CD4-positive, alpha-beta T cell (primary cell): ENCODE measurements around the gene FAAP20. TPM values are rescaled to one million over a fixed set of nuclear protein-coding genes. Genes with fewer than 3 reads are reported as not detected.
A peak's percentile ranks its signal among the peaks of the same experiment; 100 is the strongest.

Source experiments
- ATAC-seq: fragments of 200-7000 bp; cut with Tn5 transposase; one replicate; pipeline ENCODE4 v1.10.0; 2022; ENCODE audit warnings: mild to moderate bottlenecking; ENCODE audit not compliant: poor library complexity
- CTCF ChIA-PET: fragments of 350-600 bp; sonication (Branson Sonifier 250); formaldehyde crosslinking; loops from one replicate; lab custom pipeline; 2021; ENCODE audit warnings: antibody characterized with exemption, inconsistent platforms; lab: Charles Lee
- POLR2A ChIA-PET: fragments of 350-600 bp; sonication (Branson Sonifier 250); formaldehyde crosslinking; loops from one replicate; lab custom pipeline; 2021; ENCODE audit warnings: antibody characterized with exemption, inconsistent platforms; lab: Charles Lee
- DNase-seq, 14 experiments: peaks; one replicate each; pipeline ENCODE4 v3.0.0-alpha.2; 2013 to 2020; ENCODE audit warnings: mixed read lengths in 2 of 14
- H3K27ac ChIP-seq, 2 donors: one replicate each; pipeline versions ENCODE4 v1.5.1 to v1.7.0; 2013; ENCODE audit warnings: low read length in 2 of 2, low read depth in 1 of 2, mild to moderate bottlenecking in 1 of 2
- H3K27me3 ChIP-seq, 2 experiments: 1 replicate in 1 of 2; 2 replicates in 1 of 2; pipeline versions ENCODE4 v1.6.1 to v1.7.0; 2013; ENCODE audit warnings: low read length in 2 of 2, control low read depth in 1 of 2, mild to moderate bottlenecking in 1 of 2, moderate library complexity in 1 of 2; ENCODE audit not compliant: insufficient read depth in 2 of 2, control insufficient read depth in 1 of 2
- H3K36me3 ChIP-seq: one replicate; pipeline ENCODE4 v1.6.1; 2013; ENCODE audit warnings: low read length, control low read depth; ENCODE audit not compliant: insufficient read depth
- H3K4me1 ChIP-seq: one replicate; pipeline ENCODE4 v1.6.1; 2013; ENCODE audit warnings: low read length, control low read depth; ENCODE audit not compliant: insufficient read depth
- H3K4me3 ChIP-seq: one replicate; pipeline ENCODE4 v1.5.1; 2013; ENCODE audit warnings: mild to moderate bottlenecking, low read length, moderate library complexity
- H3K9me3 ChIP-seq, 2 experiments: 1 replicate in 1 of 2; 2 replicates in 1 of 2; pipeline versions ENCODE4 v1.6.1 to v1.7.0; 2013; ENCODE audit warnings: low read length in 2 of 2, mild to moderate bottlenecking in 2 of 2, control low read depth in 1 of 2, moderate library complexity in 1 of 2; ENCODE audit not compliant: control insufficient read depth in 1 of 2, insufficient read depth in 1 of 2
- H3K27ac Mint-ChIP-seq: one replicate; pipeline ENCODE4 v1.8.0; 2020; ENCODE audit warnings: mixed read lengths
- H3K27me3 Mint-ChIP-seq: one replicate; pipeline ENCODE4 v1.8.0; 2021; ENCODE audit warnings: mixed read lengths
- H3K36me3 Mint-ChIP-seq: one replicate; pipeline ENCODE4 v1.8.0; 2021; ENCODE audit warnings: low read depth, mixed read lengths
- H3K4me1 Mint-ChIP-seq: one replicate; pipeline ENCODE4 v1.8.0; 2021; ENCODE audit warnings: low read depth, mixed read lengths
- H3K4me3 Mint-ChIP-seq: one replicate; pipeline ENCODE4 v1.8.0; 2020; ENCODE audit warnings: mild to moderate bottlenecking, mixed read lengths
- H3K9me3 Mint-ChIP-seq: one replicate; pipeline ENCODE4 v1.8.0; 2020; ENCODE audit warnings: mixed read lengths
- CTCF ChIP-seq: fragments of 200-600 bp; IDR thresholded peaks from one replicate; pipeline ENCODE4 v1.8.0; 2022; ENCODE audit warnings: antibody characterized with exemption, mild to moderate bottlenecking
- intact Hi-C, 2 experiments: fragments of 100-400 bp; cut with DNase I in 1 of 2; cut with micrococcal nuclease in 1 of 2; formaldehyde crosslinking; loops; one replicate each; pipeline versions ENCODE4 v1.15.1 to v1.9.0; 2023 to 2025; cut with DNase I, micrococcal nuclease
- total RNA-seq, 174 experiments: library from RNA in 2 of 174; stranded (reverse) in 2 of 174; gene quantifications; one replicate each; pipeline ENCODE4 v1.2.3 and lab custom pipeline; 2021 to 2026

The FAAP20 gene
- total RNA-seq, 2 experiments from 2014 or later: 51.7 to 53.1 TPM

DNA sequence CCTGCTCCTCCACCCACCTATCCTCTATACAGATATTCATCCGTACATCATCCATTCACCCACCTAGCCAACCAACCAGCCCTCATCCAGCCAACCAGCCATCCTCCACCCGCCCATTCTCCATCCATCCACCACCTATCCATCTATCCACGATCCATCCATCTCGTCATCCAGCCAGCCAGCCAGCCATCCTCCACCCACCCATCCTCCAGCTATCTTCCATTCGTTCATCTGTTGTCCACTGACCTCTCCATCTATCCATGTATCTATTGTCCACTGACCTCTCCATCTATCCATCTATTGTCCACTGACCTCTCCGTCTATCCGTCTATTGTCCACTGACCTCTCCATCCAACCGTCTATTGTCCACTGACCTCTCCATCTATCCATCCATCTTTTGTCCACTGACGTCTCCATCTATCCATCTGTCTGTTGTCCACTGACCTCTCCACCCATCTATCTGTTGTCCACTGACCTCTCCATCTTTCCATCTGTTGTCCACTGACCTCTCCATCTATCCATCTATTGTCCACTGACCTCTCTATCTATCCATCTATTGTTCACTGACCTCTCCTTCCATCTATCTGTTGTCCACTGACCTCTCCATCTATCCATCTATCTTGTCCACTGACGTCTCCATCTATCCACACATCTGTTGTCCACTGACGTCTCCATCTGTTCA is 47.6 kb downstream of the FAAP20 start:
- Mint-ChIP-seq H3K27me3 (no peaks in the 10 kb centered on the region), H3K27ac (no peak overlapping the region), H3K9me3 (no peaks in the 10 kb centered on the region), H3K4me1 (peaks cover 12% of the 10 kb centered on the region), H3K4me3 (no peak overlapping the region), H3K36me3 (no peaks in the 10 kb centered on the region)
- intact Hi-C loops: no loop called here
- CTCF ChIA-PET: interaction anchor here (1.6 kb wide), 1 partner anchor 28 kb away, joined by 4 read pairs; no protein-coding TSS in a partner anchor
- H3K4me1 ChIP-seq: peaks cover 47% of the 10 kb centered on the region
- no peaks in the 10 kb centered on the region for H3K9me3 ChIP-seq
- H3K27me3 ChIP-seq: no peaks in the 10 kb centered on the region
- no peak overlapping the region for H3K4me3 ChIP-seq
- no peak for ATAC-seq
- peaks cover 2% of the 10 kb centered on the region for H3K36me3 ChIP-seq
- no peak for TF ChIP-seq CTCF
- no peak overlapping the region for H3K27ac ChIP-seq
- no peak for DNase-seq
- POLR2A ChIA-PET: no interaction called here

GRCh38 chr1:2145946-2146835 is 48.4 kb downstream of the FAAP20 start:
- Histone ChIP-seq H3K4me1 (peaks cover 47% of the 10 kb centered on the region), H3K27me3 (no peaks in the 10 kb centered on the region), H3K9me3 (no peaks in the 10 kb centered on the region), H3K27ac (no peak overlapping the region), H3K36me3 (peaks cover 2% of the 10 kb centered on the region), H3K4me3 (no peak overlapping the region)
- DNase-seq: peak in 4 of 14 experiments; percentile 32 to 45 (median 34)
- ATAC-seq: peak; percentile 58
- Mint-ChIP-seq H3K4me3 (peak overlapping the region; percentile 4), H3K27ac (no peak overlapping the region), H3K27me3 (no peaks in the 10 kb centered on the region), H3K9me3 (no peaks in the 10 kb centered on the region), H3K4me1 (peaks cover 6% of the 10 kb centered on the region), H3K36me3 (no peaks in the 10 kb centered on the region)
- intact Hi-C loops: no loop called here
- CTCF ChIA-PET: interaction anchor here (1.6 kb wide), 1 partner anchor 28 kb away, joined by 4 read pairs; no protein-coding TSS in a partner anchor
- TF ChIP-seq CTCF: no peak
- POLR2A ChIA-PET: no interaction called here

- Histone ChIP-seq H3K4me1 (peaks cover 44% of the 10 kb centered on the region), H3K36me3 (peaks cover 2% of the 10 kb centered on the region), H3K9me3 (no peaks in the 10 kb centered on the region), H3K27ac (no peak overlapping the region), H3K4me3 (no peak overlapping the region), H3K27me3 (no peaks in the 10 kb centered on the region)
- ChIA-PET CTCF (no interaction called here), POLR2A (no interaction called here)
- Mint-ChIP-seq H3K4me3 (no peak overlapping the region), H3K27me3 (no peaks in the 10 kb centered on the region), H3K9me3 (no peaks in the 10 kb centered on the region), H3K27ac (no peak overlapping the region), H3K36me3 (no peaks in the 10 kb centered on the region), H3K4me1 (peaks cover 6% of the 10 kb centered on the region)
- TF ChIP-seq CTCF: no peak
- intact Hi-C loops: no loop called here
- no peak for ATAC-seq
- DNase-seq: no peak
Measured at GRCh38 chr1:2144501-2145090, 50.0 kb downstream of the FAAP20 start.
